Kidney (tissue), 14 donors: ENCODE data around the gene SPTSSA. TPM values are rescaled to one million over a fixed set of nuclear protein-coding genes. Genes with fewer than 3 reads are reported as not detected.

Experiments
- DNase-seq, 5 donors: peaks; one replicate each; pipeline ENCODE4 v3.0.0-alpha.2; 2013 to 2020
- FAIRE-seq: peaks from 2 replicates; lab custom pipeline; 2012; peaks lifted over from hg19 to GRCh38; lab: Jason Lieb, UNC
- H3K27ac ChIP-seq, 2 donors: one replicate each; pipeline ENCODE4 v1.7.0; 2013; ENCODE audit warnings: low read depth in 2 of 2, low read length in 2 of 2, inconsistent platforms in 1 of 2
- H3K27me3 ChIP-seq: one replicate; pipeline ENCODE4 v1.7.1; 2013; ENCODE audit warnings: low read length, inconsistent platforms; ENCODE audit not compliant: control insufficient read depth, insufficient read depth
- H3K36me3 ChIP-seq, 3 donors: one replicate each; pipeline versions ENCODE4 v1.7.0 to v1.7.1; 2013; ENCODE audit warnings: low read length in 3 of 3, control low read depth in 1 of 3, inconsistent platforms in 1 of 3; ENCODE audit not compliant: insufficient read depth in 3 of 3, control insufficient read depth in 2 of 3
- H3K4me1 ChIP-seq, 3 donors: one replicate each; pipeline versions ENCODE4 v1.7.0 to v1.7.1; 2013; ENCODE audit warnings: low read length in 3 of 3, inconsistent platforms in 1 of 3, low read depth in 1 of 3; ENCODE audit not compliant: control insufficient read depth in 2 of 3, insufficient read depth in 2 of 3
- H3K4me3 ChIP-seq, 3 donors: one replicate each; pipeline versions ENCODE4 v1.7.0 to v1.8.1; 2013; ENCODE audit warnings: low read length in 3 of 3, control low read depth in 1 of 3, inconsistent platforms in 1 of 3
- H3K9ac ChIP-seq, 3 donors: one replicate each; pipeline versions ENCODE4 v1.7.0 to v1.7.1; 2013; ENCODE audit warnings: low read length in 3 of 3, control low read depth in 1 of 3, inconsistent platforms in 1 of 3
- H3K9me3 ChIP-seq, 3 donors: one replicate each; pipeline versions ENCODE4 v1.7.0 to v1.7.1; 2013; ENCODE audit warnings: low read length in 3 of 3, control low read depth in 1 of 3, inconsistent platforms in 1 of 3; ENCODE audit not compliant: control insufficient read depth in 2 of 3, insufficient read depth in 1 of 3
- intact Hi-C: fragments of 100-400 bp; cut with DNase I; formaldehyde crosslinking; loops from one replicate; pipeline ENCODE4 v1.11.1; 2022
- polyA plus RNA-seq: library from polyadenylated mRNA; stranded (reverse); fragments of 350-450 nt; fragmentation: Illumina TruSeq; extraction: RNeasy Lipid Tissue Mini Kit (QIAGEN cat#74804); gene quantifications from one replicate; pipeline ENCODE4 v1.2.3, GENCODE V29; 2014; ENCODE audit warnings: low read depth, low replicate concordance; ENCODE audit not compliant: insufficient read depth
- total RNA-seq: library from RNA; stranded (reverse); fragmentation: NEBNext Ultra II Directional; extraction: Animal tissue kit (Norgen Biotek cat#: 25700); gene quantifications from one replicate; pipeline ENCODE4 v1.2.1, GENCODE V29; 2021
- TF ChIP-seq, protein P1 (sequence below): IDR thresholded peaks from 3 replicates; pipeline ENCODE4 v1.5.1; 2012; ENCODE audit warnings: mild to moderate bottlenecking, moderate library complexity, borderline replicate concordance; ENCODE audit not compliant: insufficient read depth; ENCODE audit errors: extremely low read depth
- donor health status: control.
- donor health status: control.
- donor health status: control.
- donor health status: control.
- donor health status: control.
- donor health status: DM: yes; HTN: yes; CAD: no.
- donor health status: Normal renal cell carcinoma (clear cell type).

The SPTSSA gene
- total and polyA plus RNA-seq, 2 donors from 2014 or later = 17.4 to 19.2 TPM

DNA sequence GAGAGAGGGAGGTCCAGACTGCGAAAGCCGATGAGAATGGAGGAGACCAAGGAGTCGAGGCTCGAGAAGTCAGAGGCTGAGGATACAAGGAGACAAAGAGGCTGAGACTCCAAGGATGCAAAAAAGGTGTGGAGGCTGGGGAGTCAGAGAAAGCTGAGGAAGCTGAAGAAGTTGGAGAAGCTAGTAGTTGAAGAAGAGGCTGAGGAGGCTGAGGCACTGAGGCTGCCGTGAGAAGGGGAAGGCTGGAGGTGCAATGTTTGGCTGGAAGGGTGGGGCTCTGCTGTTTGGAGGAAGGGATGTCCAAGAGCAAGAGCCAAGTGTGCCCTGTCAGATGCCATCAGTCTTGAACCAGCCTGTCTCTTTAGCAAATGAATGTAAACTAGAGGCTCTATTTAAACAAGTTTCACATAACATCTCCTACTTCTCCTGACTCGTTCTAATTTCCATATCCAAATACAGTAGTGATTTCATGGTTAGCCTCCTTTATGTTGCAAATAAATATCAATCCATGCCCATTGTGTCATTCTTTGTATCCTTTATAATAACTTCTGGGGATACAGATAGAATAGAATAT is 10.8 kb upstream of the SPTSSA start:
- Histone ChIP-seq H3K9me3 (no peaks in the 10 kb centered on the region), H3K27me3 (no peaks in the 10 kb centered on the region), H3K36me3 (no peaks in the 10 kb centered on the region), H3K27ac (no peak overlapping the region), H3K4me1 (no peaks in the 10 kb centered on the region), H3K4me3 (no peak overlapping the region), H3K9ac (no peak overlapping the region)
- TF ChIP-seq, protein P1, sequence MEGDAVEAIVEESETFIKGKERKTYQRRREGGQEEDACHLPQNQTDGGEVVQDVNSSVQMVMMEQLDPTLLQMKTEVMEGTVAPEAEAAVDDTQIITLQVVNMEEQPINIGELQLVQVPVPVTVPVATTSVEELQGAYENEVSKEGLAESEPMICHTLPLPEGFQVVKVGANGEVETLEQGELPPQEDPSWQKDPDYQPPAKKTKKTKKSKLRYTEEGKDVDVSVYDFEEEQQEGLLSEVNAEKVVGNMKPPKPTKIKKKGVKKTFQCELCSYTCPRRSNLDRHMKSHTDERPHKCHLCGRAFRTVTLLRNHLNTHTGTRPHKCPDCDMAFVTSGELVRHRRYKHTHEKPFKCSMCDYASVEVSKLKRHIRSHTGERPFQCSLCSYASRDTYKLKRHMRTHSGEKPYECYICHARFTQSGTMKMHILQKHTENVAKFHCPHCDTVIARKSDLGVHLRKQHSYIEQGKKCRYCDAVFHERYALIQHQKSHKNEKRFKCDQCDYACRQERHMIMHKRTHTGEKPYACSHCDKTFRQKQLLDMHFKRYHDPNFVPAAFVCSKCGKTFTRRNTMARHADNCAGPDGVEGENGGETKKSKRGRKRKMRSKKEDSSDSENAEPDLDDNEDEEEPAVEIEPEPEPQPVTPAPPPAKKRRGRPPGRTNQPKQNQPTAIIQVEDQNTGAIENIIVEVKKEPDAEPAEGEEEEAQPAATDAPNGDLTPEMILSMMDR = no peak
- intact Hi-C loops = no loop called here
- DNase-seq (no peak), FAIRE-seq (no peak)

DNA sequence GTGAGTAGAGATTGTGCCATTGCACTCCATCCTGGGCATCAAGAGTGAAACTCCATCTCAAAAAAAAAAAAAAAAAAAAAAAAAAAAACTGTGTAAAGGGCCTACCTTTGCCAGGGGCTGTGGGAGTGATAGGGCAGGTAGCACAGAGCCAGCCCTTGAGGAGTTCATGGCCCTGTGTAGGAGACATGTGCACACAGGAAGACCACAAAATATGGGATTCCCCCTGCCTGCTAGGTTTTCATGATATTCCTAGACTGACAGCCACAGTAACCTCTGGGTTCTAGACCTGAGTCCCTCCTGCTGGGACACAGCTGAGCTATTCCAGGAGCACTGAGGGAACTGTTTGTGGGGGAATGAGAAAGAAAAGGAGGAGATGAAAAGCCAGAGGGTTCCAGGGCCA is 8.3 kb upstream of the SPTSSA start:
- no peak overlapping the region for H3K4me3 ChIP-seq
- DNase-seq = no peak
- FAIRE-seq = no peak
- no peak overlapping the region for H3K9ac ChIP-seq
- no peaks in the 10 kb centered on the region for H3K36me3 ChIP-seq
- H3K27me3 ChIP-seq = no peaks in the 10 kb centered on the region
- H3K4me1 ChIP-seq = no peaks in the 10 kb centered on the region
- intact Hi-C loops = no loop called here
- H3K27ac ChIP-seq = no peak overlapping the region
- H3K9me3 ChIP-seq = no peaks in the 10 kb centered on the region
- TF ChIP-seq, protein P1 = no peak

DNA sequence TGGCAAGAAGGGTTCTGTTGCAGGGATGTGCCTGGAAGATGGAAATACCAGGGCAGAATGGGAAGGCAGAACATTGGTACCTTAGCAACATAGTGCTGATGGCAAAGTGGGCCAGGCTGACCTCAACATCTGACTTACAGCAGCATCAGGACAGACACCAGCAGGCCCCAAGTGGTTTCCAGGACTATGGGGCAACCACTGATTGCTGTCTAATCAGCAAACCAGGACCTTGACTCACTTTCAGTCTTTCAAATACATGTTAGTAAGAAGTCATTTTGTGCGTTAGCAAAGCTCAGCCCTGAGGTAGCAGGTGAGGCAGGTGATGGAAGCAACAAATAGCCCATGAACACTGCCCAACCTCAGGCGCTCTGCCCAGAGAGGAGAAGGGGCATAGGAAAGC is 4.7 kb upstream of the SPTSSA start:
- FAIRE-seq = no peak
- H3K36me3 ChIP-seq = no peaks in the 10 kb centered on the region
- intact Hi-C loops = no loop called here

More for the DNA sequence above, 4.7 kb upstream of the SPTSSA start:
- peaks cover 0 to 6% (median 0%) of the 10 kb centered on the region in 3 donors for H3K4me1 ChIP-seq
- no peaks in the 10 kb centered on the region for H3K27me3 ChIP-seq
- no peak overlapping the region for H3K9ac ChIP-seq
- TF ChIP-seq, protein P1 = no peak
- no peak for DNase-seq
- H3K27ac ChIP-seq = no peak overlapping the region
- no peaks in the 10 kb centered on the region for H3K9me3 ChIP-seq
- H3K4me3 ChIP-seq = no peak overlapping the region
